MM.1S (cell line): ENCODE data around the gene RAB11FIP2.

Experiments used
- DNase-seq: peaks from one replicate; pipeline ENCODE4 v3.0.0-alpha.2; 2015
- H2AFZ ChIP-seq: fragments of 300-600 bp; sonication (generic); 2 replicates; pipeline ENCODE4 v1.6.0; 2016; ENCODE audit warnings: antibody characterized with exemption, low read length
- H3F3A ChIP-seq: fragments of 300-600 bp; sonication (generic); 2 replicates; pipeline ENCODE4 v1.6.1; 2016; ENCODE audit warnings: mild to moderate bottlenecking, antibody characterized with exemption, low read length, moderate library complexity, mixed read lengths; ENCODE audit not compliant: insufficient read depth
- H3K27ac ChIP-seq: fragments of 300-600 bp; sonication (generic); 2 replicates; pipeline ENCODE4 v1.5.1; 2016; ENCODE audit warnings: mild to moderate bottlenecking, low read length
- H3K27me3 ChIP-seq: fragments of 300-600 bp; sonication (generic); replicated peaks from 2 replicates; pipeline ENCODE4 v1.6.0; 2016; ENCODE audit warnings: low read length; ENCODE audit not compliant: insufficient read depth
- H3K36me3 ChIP-seq: fragments of 300-600 bp; sonication (generic); replicated peaks from 2 replicates; pipeline ENCODE4 v1.6.1; 2016; ENCODE audit warnings: mild to moderate bottlenecking, low read length, mixed read lengths; ENCODE audit not compliant: insufficient read depth
- H3K4me1 ChIP-seq: fragments of 300-600 bp; sonication (generic); 2 replicates; pipeline ENCODE4 v1.6.1; 2016; ENCODE audit warnings: low read length, mixed read lengths
- H3K4me2 ChIP-seq: fragments of 300-600 bp; sonication (generic); 2 replicates; pipeline ENCODE4 v1.6.0; 2016; ENCODE audit warnings: low read depth, low read length
- H3K4me3 ChIP-seq: fragments of 300-600 bp; sonication (generic); 2 replicates; pipeline ENCODE4 v1.5.1; 2016; ENCODE audit warnings: low read length, mixed read lengths
- H3K79me2 ChIP-seq: fragments of 300-600 bp; sonication (generic); 2 replicates; pipeline ENCODE4 v1.6.1; 2016; ENCODE audit warnings: mixed run types, low read length, mixed read lengths
- H3K9ac ChIP-seq: fragments of 300-600 bp; sonication (generic); 2 replicates; pipeline ENCODE4 v1.6.1; 2016; ENCODE audit warnings: low read length, mixed read lengths
- H3K9me2 ChIP-seq: fragments of 300-600 bp; sonication (generic); replicated peaks from 2 replicates; pipeline ENCODE4 v1.6.1; 2016; ENCODE audit warnings: mild to moderate bottlenecking, low read length, mixed read lengths; ENCODE audit not compliant: insufficient read depth
- H3K9me3 ChIP-seq: fragments of 300-600 bp; sonication (generic); replicated peaks from 2 replicates; pipeline ENCODE4 v1.6.1; 2016; ENCODE audit warnings: mild to moderate bottlenecking, low read length, mixed read lengths; ENCODE audit not compliant: insufficient read depth
- H4K20me1 ChIP-seq: fragments of 300-600 bp; sonication (generic); 2 replicates; pipeline ENCODE4 v1.6.1; 2016; ENCODE audit warnings: mild to moderate bottlenecking, low read length, moderate library complexity, mixed read lengths; ENCODE audit not compliant: insufficient read depth
- CTCF ChIP-seq: fragments of 300-600 bp; sonication (generic); IDR thresholded peaks from 2 replicates; pipeline ENCODE4 v1.5.1; 2016; ENCODE audit warnings: antibody characterized with exemption, low read length, mixed read lengths
- EZH2 ChIP-seq: fragments of 300-600 bp; sonication (generic); optimal IDR thresholded peaks from 2 replicates; pipeline ENCODE3; 2017; ENCODE audit warnings: low read depth, mild to moderate bottlenecking, antibody characterized with exemption, low read length, mixed read lengths
- EZH2phosphoT487 ChIP-seq: fragments of 300-600 bp; sonication (generic); IDR thresholded peaks from 2 replicates; pipeline ENCODE4 v1.6.1; 2018; ENCODE audit warnings: antibody characterized with exemption, low read length

Gene RAB11FIP2

GRCh38 chr10:118062798-118063238 lies 16.1 kb upstream of the RAB11FIP2 start:
- H3K9me3 ChIP-seq, result no peaks in the 10 kb centered on the region
- TF ChIP-seq CTCF (no peak), EZH2 (no peak), EZH2phosphoT487 (no peak)
- no peak overlapping the region for H3K4me2 ChIP-seq
- H3K27me3 ChIP-seq, result no peaks in the 10 kb centered on the region
- H2AFZ ChIP-seq, result no peak overlapping the region
- H3K9me2 ChIP-seq, result no peaks in the 10 kb centered on the region
- no peak overlapping the region for H3K27ac ChIP-seq
- no peaks in the 10 kb centered on the region for H3K36me3 ChIP-seq
- H4K20me1 ChIP-seq, result no peaks in the 10 kb centered on the region
- no peaks in the 10 kb centered on the region for H3K4me1 ChIP-seq
- H3K9ac ChIP-seq, result no peak overlapping the region
- DNase-seq, result no peak
- H3K4me3 ChIP-seq, result no peak overlapping the region
- no peaks in the 10 kb centered on the region for H3K79me2 ChIP-seq
- H3F3A ChIP-seq, result no peaks in the 10 kb centered on the region

GRCh38 chr10:118058371-118058770 lies 11.6 kb upstream of the RAB11FIP2 start:
- no peaks in the 10 kb centered on the region for H3F3A ChIP-seq
- DNase-seq, result no peak

GRCh38 chr10:118057361-118057760 lies 10.6 kb upstream of the RAB11FIP2 start:
- Histone ChIP-seq H3K4me2 (no peak overlapping the region), H3K4me1 (no peaks in the 10 kb centered on the region), H3K9me3 (no peaks in the 10 kb centered on the region), H3K79me2 (no peaks in the 10 kb centered on the region), H3K27me3 (no peaks in the 10 kb centered on the region), H2AFZ (no peak overlapping the region), H3K4me3 (no peak overlapping the region), H3K36me3 (no peaks in the 10 kb centered on the region), H3F3A (no peaks in the 10 kb centered on the region), H3K27ac (no peak overlapping the region), H3K9ac (no peak overlapping the region), H4K20me1 (no peaks in the 10 kb centered on the region), H3K9me2 (no peaks in the 10 kb centered on the region)
- no peak for TF ChIP-seq EZH2
- DNase-seq, result no peak

More at GRCh38 chr10:118058371-118058770, 11.6 kb upstream of the RAB11FIP2 start:
- Histone ChIP-seq H4K20me1 (no peaks in the 10 kb centered on the region), H3K27me3 (no peaks in the 10 kb centered on the region), H3K9me3 (no peaks in the 10 kb centered on the region), H3K79me2 (no peaks in the 10 kb centered on the region), H3K9ac (no peak overlapping the region), H3K9me2 (no peaks in the 10 kb centered on the region), H3K4me3 (no peak overlapping the region), H3K27ac (no peak overlapping the region), H3K4me1 (no peaks in the 10 kb centered on the region), H3K36me3 (no peaks in the 10 kb centered on the region), H3K4me2 (no peak overlapping the region), H2AFZ (no peak overlapping the region)
- TF ChIP-seq CTCF (no peak), EZH2phosphoT487 (no peak), EZH2 (no peak)

- no peaks in the 10 kb centered on the region for H3K27me3 ChIP-seq
- DNase-seq, result no peak
- no peaks in the 10 kb centered on the region for H3K36me3 ChIP-seq
- no peaks in the 10 kb centered on the region for H3K9me3 ChIP-seq
- H2AFZ ChIP-seq, result no peak overlapping the region
- H3K9me2 ChIP-seq, result no peaks in the 10 kb centered on the region
- H3K4me2 ChIP-seq, result no peak overlapping the region
- no peak overlapping the region for H3K9ac ChIP-seq
- H3K79me2 ChIP-seq, result no peaks in the 10 kb centered on the region
- H3K4me3 ChIP-seq, result no peak overlapping the region
- no peaks in the 10 kb centered on the region for H3F3A ChIP-seq
- H4K20me1 ChIP-seq, result no peaks in the 10 kb centered on the region
- no peaks in the 10 kb centered on the region for H3K4me1 ChIP-seq
- H3K27ac ChIP-seq, result no peak overlapping the region
- TF ChIP-seq EZH2phosphoT487, result no peak
- TF ChIP-seq CTCF, result no peak
- no peak for TF ChIP-seq EZH2
These were observed 7.6 kb upstream of the RAB11FIP2 start for GRCh38 chr10:118054383-118054782.
